Activated CD8-positive, alpha-beta memory T cell treated with anti-CD3 and anti-CD28 coated beads for 4 hours (primary cell): ENCODE measurements around the gene IKBKE.

Source experiments
- DNase-seq, 2 donors: peaks; one replicate each; pipeline ENCODE4 v3.0.0-alpha.2; 2020; ENCODE audit warnings: low read depth in 2 of 2

The IKBKE gene

GRCh38 chr1:206541236-206541833, 71.1 kb downstream of the IKBKE start:
- no peak for DNase-seq

GRCh38 chr1:206544562-206545257, 74.4 kb downstream of the IKBKE start:
- peak; percentile 68 to 72 for DNase-seq

GRCh38 chr1:206545351-206545750, 75.1 kb downstream of the IKBKE start:
- no peak for DNase-seq
